HepG2 (cell line): Measurements from ENCODE around the gene TTC31. TPM values are rescaled to one million over a fixed set of nuclear protein-coding genes. Genes with fewer than 3 reads are reported as not detected.

Source experiments
- EED ChIP-seq: sonication (generic); formaldehyde crosslinking; IDR thresholded peaks from 2 replicates; pipeline ENCODE4 v1.5.0; 2020; ENCODE audit warnings: mild to moderate bottlenecking, missing genetic modification reagents
- FOSL1 ChIP-seq: sonication (generic); formaldehyde crosslinking; IDR thresholded peaks from 2 replicates; pipeline ENCODE4 v1.9.0; 2021; ENCODE audit warnings: missing genetic modification reagents, borderline replicate concordance
- HOXA3 ChIP-seq: sonication (generic); formaldehyde crosslinking; IDR thresholded peaks from 2 replicates; pipeline ENCODE4 v1.5.0; 2020; ENCODE audit warnings: missing genetic modification reagents
- NR1H2 ChIP-seq: sonication (generic); formaldehyde crosslinking; IDR thresholded peaks from 2 replicates; pipeline ENCODE4 v1.8.1; 2022; ENCODE audit warnings: low read depth, missing genetic modification reagents, borderline replicate concordance
- PBX2 ChIP-seq: IDR thresholded peaks from 2 replicates; pipeline ENCODE4 v1.6.1; 2016; ENCODE audit warnings: control low read depth
- POLR2A ChIP-seq, 2 experiments: IDR thresholded peaks; 2 replicates each; pipeline ENCODE4 v1.6.1; 2011; ENCODE audit warnings: low read depth in 2 of 2, low read length in 2 of 2, mild to moderate bottlenecking in 1 of 2, moderate library complexity in 1 of 2; ENCODE audit not compliant: insufficient read depth in 1 of 2
- PRPF4 ChIP-seq: fragments of 200-400 bp; formaldehyde crosslinking; IDR thresholded peaks from 2 replicates; pipeline ENCODE4 v1.6.1; 2016; ENCODE audit warnings: low read length, low read depth; ENCODE audit not compliant: poor library complexity, severe bottlenecking
- ZBTB2 ChIP-seq: sonication (generic); formaldehyde crosslinking; IDR thresholded peaks from 2 replicates; pipeline ENCODE4 v1.8.0; 2022; ENCODE audit warnings: low read depth, missing genetic modification reagents
- ZBTB26 ChIP-seq: IDR thresholded peaks from 2 replicates; pipeline ENCODE4 v1.6.1; 2016; ENCODE audit warnings: missing compliant biosample characterization, missing genetic modification reagents, borderline replicate concordance
- ZBTB34 ChIP-seq: sonication (generic); formaldehyde crosslinking; IDR thresholded peaks from 2 replicates; pipeline ENCODE4 v1.8.0; 2022; ENCODE audit warnings: mild to moderate bottlenecking, missing genetic modification reagents
- ZBTB38 ChIP-seq: sonication (generic); formaldehyde crosslinking; IDR thresholded peaks from 2 replicates; pipeline ENCODE4 v1.5.1; 2020; ENCODE audit warnings: mild to moderate bottlenecking, missing genetic modification reagents
- ZFAT ChIP-seq: sonication (generic); formaldehyde crosslinking; conservative IDR thresholded peaks from 2 replicates; pipeline ENCODE4 v1.8.1; 2023; ENCODE audit warnings: missing genetic modification reagents, inconsistent platforms
- ZNF563 ChIP-seq: sonication (generic); formaldehyde crosslinking; IDR thresholded peaks from 2 replicates; pipeline ENCODE4 v1.8.0; 2022; ENCODE audit warnings: mild to moderate bottlenecking, moderate library complexity, missing genetic modification reagents
- ZNF629 ChIP-seq: sonication (generic); formaldehyde crosslinking; conservative IDR thresholded peaks from 2 replicates; pipeline ENCODE4 v1.5.0; 2020; ENCODE audit warnings: missing genetic modification reagents
- ZNF782 ChIP-seq: sonication (generic); formaldehyde crosslinking; IDR thresholded peaks from 2 replicates; pipeline ENCODE4 v1.4.0; 2020; ENCODE audit warnings: missing genetic modification reagents, mild to moderate bottlenecking, borderline replicate concordance
- ZNF800 ChIP-seq: sonication (generic); formaldehyde crosslinking; IDR thresholded peaks from 2 replicates; pipeline ENCODE4 v1.4.0; 2020; ENCODE audit warnings: missing genetic modification reagents
- ZSCAN12 ChIP-seq: sonication (generic); formaldehyde crosslinking; IDR thresholded peaks from 2 replicates; pipeline ENCODE4 v1.9.0; 2021; ENCODE audit warnings: mild to moderate bottlenecking, missing genetic modification reagents
- ZSCAN21 ChIP-seq: sonication (generic); formaldehyde crosslinking; IDR thresholded peaks from 2 replicates; pipeline ENCODE4 v1.8.0; 2022; ENCODE audit warnings: mild to moderate bottlenecking, missing genetic modification reagents, moderate library complexity, borderline replicate concordance
- polyA plus RNA-seq, 8 experiments: library from polyadenylated mRNA; depleted of rRNA in 3 of 8; stranded (reverse) in 7 of 8; unstranded in 1 of 8; fragments of >200 nt; fragmentation: Illumina TruSeq in 4 of 8; extraction: Trizol in 4 of 8; gene quantifications; 2 replicates each; pipeline versions ENCODE4 v1.2.1 to v1.2.3, GENCODE V29; 2011 to 2016; ENCODE audit warnings: low read depth in 4 of 8, missing spikeins in 1 of 8, mixed read lengths in 1 of 8; ENCODE audit not compliant: insufficient read depth in 1 of 8
- total RNA-seq, 5 experiments: library from RNA; depleted of rRNA; stranded (reverse); fragments of >200 nt; fragmentation: Illumina TruSeq; extraction: Trizol; gene quantifications; 2 replicates each; pipeline ENCODE4 v1.2.3, GENCODE V29; 2016; ENCODE audit warnings: low read depth in 1 of 5

Gene TTC31
- total and polyA plus RNA-seq, 2 of the 13 experiments (the other 11 are each of a cell fraction or from before 2014, with no cell fraction given): 28.3 to 39.5 TPM

GRCh38 chr2:74454654-74455511 lies 28.0 kb upstream of the TTC31 start, which contains the start of gene INO80B (continued):
- TF ChIP-seq ZNF782 (CRISPR knock-in tag) (peak; percentile 88; the same call in 1 of the 2 replicates), ZSCAN21 (CRISPR knock-in tag) (peak; percentile 70; the same call in 1 of the 2 replicates), ZBTB2 (0 out of 2 replicates have a peak, but pooled peaks have one; percentile 54), ZFAT (CRISPR knock-in tag) (no peak), ZSCAN12 (no peak), POLR2A (IDR thresholded peaks at IDR 0.05; ENCODE audit: insufficient read depth in 1 of 2, low read depth in 2 of 2, low read length in 2 of 2) (peak in 1 of 2 experiments; percentile 51; a peak in 1 of 4 replicates), ZNF800 (no peak), EED (CRISPR knock-in tag) (no peak; the same call in 1 of the 2 replicates), ZBTB38 (CRISPR knock-in tag) (peak; percentile 84), PRPF4 (peak; percentile 67), PBX2 (CRISPR knock-in tag) (0 out of 2 replicates have a peak, but pooled peaks have one; percentile 37), ZNF563 (CRISPR knock-in tag) (0 out of 2 replicates have a peak, but pooled peaks have one; percentile 71), ZBTB34 (peak; percentile 71; the same call in 1 of the 2 replicates), ZNF629 (CRISPR knock-in tag) (no peak; the same call in 1 of the 2 replicates), NR1H2 (no peak), ZBTB26 (peak; percentile 90; the same call in 1 of the 2 replicates), FOSL1 (no peak), HOXA3 (CRISPR knock-in tag) (peak; percentile 99)
